Mammary epithelial cell (primary cell): ENCODE data around the gene TOM1.

Experiments
- CTCF ChIP-seq, 2 donors: IDR thresholded peaks in 1 of 2; conservative IDR thresholded peaks in 1 of 2; 2 replicates each; pipeline ENCODE4 v1.5.1; 2011 to 2012; ENCODE audit warnings: inconsistent platforms in 2 of 2, low read length in 2 of 2, mild to moderate bottlenecking in 2 of 2, control low read depth in 1 of 2, low read depth in 1 of 2; ENCODE audit not compliant: insufficient read depth in 1 of 2; ENCODE audit errors: extremely low read depth in 1 of 2
- EZH2 ChIP-seq: IDR thresholded peaks from 2 replicates; pipeline ENCODE4 v1.6.1; 2012; ENCODE audit warnings: low read length, inconsistent platforms, borderline replicate concordance

DNA sequence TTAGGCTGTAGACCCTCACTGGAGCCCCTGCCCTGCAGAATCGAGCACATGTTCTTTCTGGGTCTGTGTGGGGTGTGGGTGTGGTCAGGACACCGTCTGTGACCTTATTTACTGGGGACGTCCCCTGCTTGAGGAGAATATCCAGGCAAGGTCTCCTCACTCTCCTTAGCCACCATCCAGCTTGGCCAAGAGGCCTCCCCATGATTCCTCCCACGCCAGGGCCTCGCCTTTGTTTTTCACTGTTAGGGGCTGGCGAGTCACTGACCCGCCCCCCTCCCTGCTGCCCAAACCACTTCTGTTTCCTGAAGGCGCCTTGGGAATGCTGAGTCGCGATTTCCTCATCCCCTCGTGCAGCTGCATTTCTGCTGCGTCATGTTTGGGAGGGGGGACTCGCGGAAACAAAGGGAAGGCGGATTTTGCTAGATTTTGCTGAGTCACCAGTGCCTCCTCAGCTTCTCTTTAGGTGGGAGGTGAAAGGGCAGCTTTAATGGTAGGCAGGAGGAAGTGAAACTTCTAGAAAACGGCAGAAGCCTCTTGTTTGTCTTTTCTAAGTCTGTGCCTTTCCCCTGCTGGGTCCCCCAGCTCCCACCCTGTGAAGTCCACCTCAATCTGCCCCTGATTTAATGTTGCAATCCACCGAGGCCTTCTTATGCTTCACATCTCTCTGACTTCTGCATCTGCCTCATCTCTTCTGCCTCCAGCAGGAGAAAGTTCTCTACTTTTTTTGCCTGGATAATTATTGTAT, 77.2 kb downstream of the TOM1 start:
- TF ChIP-seq EZH2: no peak
- no peak for TF ChIP-seq CTCF (conservative IDR thresholded peaks at IDR 0.05 in 1 of 2, IDR thresholded peaks at IDR 0.05 in 1 of 2; ENCODE audit: extremely low read depth in 1 of 2, insufficient read depth in 1 of 2, low read depth in 1 of 2, low read length in 2 of 2)
